ENCODE data around the gene SERHL2.

GRCh38 chr22:42564699-42565098 lies 10.9 kb downstream of the SERHL2 start:
- TF ChIP-seq CTCF (IDR thresholded peaks at IDR 0.05; ENCODE audit: poor library complexity), result no peak
- TF ChIP-seq EZH2 (IDR thresholded peaks at IDR 0.05; ENCODE audit: borderline replicate concordance), result no peak
- TF ChIP-seq EZH2phosphoT487 (IDR thresholded peaks at IDR 0.05; ENCODE audit: low read depth, severe bottlenecking, unreplicated experiment), result no peak
